T-cell (primary cell): ENCODE measurements around the gene SLC39A11. TPM values are rescaled to one million over a fixed set of nuclear protein-coding genes. Genes with fewer than 3 reads are reported as not detected.

Source experiments
- ATAC-seq, 4 experiments: fragments of 200-7000 bp in 3 of 4; fragments of 150-1000 bp in 1 of 4; cut with Tn5 transposase; replicated peaks in 1 of 4; 1 replicate in 3 of 4; 2 replicates in 1 of 4; pipeline ENCODE4 v1.10.0; 2021; ENCODE audit warnings: moderate library complexity in 3 of 4, mild to moderate bottlenecking in 2 of 4, moderate number of reproducible peaks in 1 of 4
- CTCF ChIA-PET, 2 donors: fragments of 300-600 bp; sonication (Branson Sonifier 250); formaldehyde crosslinking; loops; one replicate each; lab custom pipeline; 2022; ENCODE audit warnings: antibody characterized with exemption in 2 of 2; lab: Charles Lee
- POLR2A ChIA-PET, 2 donors: fragments of 300-600 bp; sonication (Branson Sonifier 250); formaldehyde crosslinking; loops; one replicate each; lab custom pipeline; 2022; ENCODE audit warnings: antibody characterized with exemption in 2 of 2; lab: Charles Lee
- DNase-seq, 35 experiments: peaks; one replicate each; pipeline versions ENCODE4 v3.0.0 to v3.0.0-alpha.2; 2013 to 2023
- H3K27ac ChIP-seq: one replicate; pipeline ENCODE4 v1.5.1; 2013; ENCODE audit warnings: low read length
- H3K27me3 ChIP-seq, 2 experiments: replicated peaks in 1 of 2; 1 replicate in 1 of 2; 2 replicates in 1 of 2; pipeline versions ENCODE4 v1.6.1 to v1.7.0; 2013; ENCODE audit warnings: low read length in 1 of 2, mixed read lengths in 1 of 2; ENCODE audit not compliant: control insufficient read depth in 2 of 2, insufficient read depth in 2 of 2; ENCODE audit errors: extremely low read depth in 1 of 2
- H3K36me3 ChIP-seq, 2 donors: 1 replicate in 1 of 2; 2 replicates in 1 of 2; pipeline versions ENCODE4 v1.6.1 to v1.7.0; 2013; ENCODE audit warnings: low read length in 1 of 2; ENCODE audit not compliant: control insufficient read depth in 2 of 2, insufficient read depth in 1 of 2; ENCODE audit errors: extremely low read depth in 1 of 2
- H3K4me1 ChIP-seq, 2 experiments: 1 replicate in 1 of 2; 2 replicates in 1 of 2; pipeline versions ENCODE4 v1.6.1 to v1.7.0; 2013; ENCODE audit warnings: low read length in 2 of 2, mixed read lengths in 1 of 2; ENCODE audit not compliant: insufficient read depth in 2 of 2, control insufficient read depth in 1 of 2; ENCODE audit errors: extremely low read depth in 1 of 2
- H3K4me3 ChIP-seq, 2 donors: 1 replicate in 1 of 2; 2 replicates in 1 of 2; pipeline versions ENCODE4 v1.5.1 to v1.7.0; 2013; ENCODE audit warnings: mild to moderate bottlenecking in 2 of 2, low read length in 1 of 2, moderate library complexity in 1 of 2; ENCODE audit not compliant: control insufficient read depth in 1 of 2; ENCODE audit errors: extremely low read depth in 1 of 2
- H3K9me3 ChIP-seq: 2 replicates; pipeline ENCODE4 v1.7.0; 2013
- H3K27ac Mint-ChIP-seq, 2 donors: one replicate each; pipeline ENCODE4 v1.8.0; 2020 to 2021; ENCODE audit warnings: mild to moderate bottlenecking in 2 of 2, mixed read lengths in 2 of 2
- H3K27me3 Mint-ChIP-seq, 2 donors: one replicate each; pipeline ENCODE4 v1.8.0; 2021 to 2022; ENCODE audit warnings: mixed read lengths in 2 of 2
- H3K36me3 Mint-ChIP-seq: one replicate; pipeline ENCODE4 v1.8.0; 2021; ENCODE audit warnings: mixed read lengths
- H3K4me1 Mint-ChIP-seq, 3 donors: one replicate each; pipeline ENCODE4 v1.8.0; 2020 to 2022; ENCODE audit warnings: mixed read lengths in 3 of 3, mild to moderate bottlenecking in 1 of 3
- H3K4me3 Mint-ChIP-seq, 3 donors: one replicate each; pipeline ENCODE4 v1.8.0; 2020 to 2022; ENCODE audit warnings: mild to moderate bottlenecking in 3 of 3, mixed read lengths in 3 of 3, moderate library complexity in 3 of 3
- H3K9me3 Mint-ChIP-seq, 3 donors: one replicate each; pipeline ENCODE4 v1.8.0; 2020 to 2022; ENCODE audit warnings: mixed read lengths in 3 of 3
- WGBS: methylation state at CpG from one replicate; pipeline ENCODE4 v1.1.5; 2013; ENCODE audit warnings: missing lambda C conversion rate; ENCODE audit not compliant: insufficient coverage; 5-methylcytosine and 5-hydroxymethylcytosine counted together
- total RNA-seq, 35 experiments: library from RNA in 6 of 35; stranded (reverse) in 6 of 35; fragments of 120-200 nt in 1 of 35; gene quantifications; one replicate each; pipeline versions ENCODE4 v1.2.1 to v1.2.4 and lab custom pipeline; 2013 to 2026

Gene SLC39A11
- total RNA-seq, 5 donors from 2014 or later (not counting 1 experiment from before 2014, with no cell fraction given), result 18.6 to 27.1 (median 23.4) TPM

DNA sequence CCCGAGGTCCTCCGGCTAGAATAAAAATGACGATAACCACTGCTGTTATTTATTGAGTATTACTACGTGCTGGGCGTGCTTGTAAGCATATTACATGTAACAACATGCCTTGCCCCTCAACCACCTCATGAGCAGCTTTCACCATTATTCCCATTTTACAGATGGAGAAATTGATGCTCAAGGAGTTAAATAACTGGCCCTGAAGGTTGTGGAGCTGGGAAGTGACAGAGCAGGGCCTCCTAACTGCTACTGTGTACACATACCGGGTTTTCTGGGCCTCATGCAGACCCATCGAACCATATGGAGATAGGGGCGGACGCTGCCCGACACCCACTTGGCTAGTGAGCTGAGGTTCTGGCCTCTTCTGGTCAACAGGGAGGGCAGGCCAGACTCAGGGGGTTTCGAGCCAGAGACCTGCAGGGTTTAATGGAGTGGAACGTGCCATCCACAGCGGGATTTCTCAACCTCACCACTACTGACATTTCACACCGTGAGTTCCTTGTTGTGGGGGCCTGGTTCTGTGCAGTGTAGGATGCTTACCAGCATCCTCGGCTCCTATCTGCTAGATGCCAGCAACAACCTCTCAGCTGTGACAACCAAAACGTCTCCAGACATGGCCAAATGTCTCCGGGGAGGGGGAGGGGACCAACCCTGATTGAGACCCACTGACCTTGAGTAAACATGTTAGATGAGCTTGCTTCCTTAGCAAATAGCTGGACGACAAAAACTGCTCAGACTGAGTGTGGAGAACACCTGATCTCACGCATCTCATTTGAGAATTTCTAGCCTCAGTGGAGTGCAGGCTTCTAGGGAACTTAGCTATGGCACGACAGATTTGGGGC, 432.0 kb downstream of the SLC39A11 start:
- H3K9me3 ChIP-seq, result no peaks in the 10 kb centered on the region
- no peaks in the 10 kb centered on the region for H3K36me3 ChIP-seq
- Mint-ChIP-seq H3K27ac (no peak overlapping the region), H3K9me3 (no peaks in the 10 kb centered on the region), H3K27me3 (no peaks in the 10 kb centered on the region), H3K4me1 (no peaks in the 10 kb centered on the region), H3K36me3 (no peaks in the 10 kb centered on the region), H3K4me3 (no peak overlapping the region)
- H3K27me3 ChIP-seq, result no peaks in the 10 kb centered on the region
- WGBS, result 87% methylated on average over 9 of the region's 20 CpGs
- DNase-seq, result no peak
- H3K4me1 ChIP-seq, result no peaks in the 10 kb centered on the region
- ChIA-PET POLR2A (no interaction called here), CTCF (interaction anchor here in 1 of 2 donors (0.5 kb wide), 1 partner anchor 724 kb away, joined by 3 read pairs; no protein-coding TSS in a partner anchor)
- no peak overlapping the region for H3K4me3 ChIP-seq
- ATAC-seq, result no peak
- H3K27ac ChIP-seq, result no peak overlapping the region

DNA sequence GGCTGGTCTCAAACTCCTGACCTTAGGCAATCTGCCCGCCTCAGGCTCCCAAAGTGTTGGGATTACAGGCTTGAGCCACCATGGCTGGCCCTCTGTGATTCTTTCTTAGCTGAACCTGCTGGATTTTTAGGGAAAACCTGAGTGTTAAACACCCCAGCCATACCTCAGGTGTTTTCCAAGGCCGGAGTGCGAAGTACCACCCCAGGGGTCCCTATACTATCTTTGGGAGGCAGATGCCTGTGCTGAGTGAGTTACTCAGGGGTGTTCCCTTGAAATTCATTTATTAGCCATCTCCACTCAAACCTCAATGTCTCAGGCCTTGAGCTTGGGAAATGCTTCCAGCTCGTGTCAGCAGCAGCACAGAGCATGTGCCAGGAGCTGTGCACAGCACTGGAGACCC, 432.7 kb downstream of the SLC39A11 start:
- H3K27ac ChIP-seq, result no peak overlapping the region
- DNase-seq (no peak), ATAC-seq (no peak)
- H3K27me3 ChIP-seq, result no peaks in the 10 kb centered on the region
- H3K9me3 ChIP-seq, result no peaks in the 10 kb centered on the region
- H3K4me1 ChIP-seq, result no peaks in the 10 kb centered on the region
- no peak overlapping the region for H3K4me3 ChIP-seq
- Mint-ChIP-seq H3K9me3 (no peaks in the 10 kb centered on the region), H3K36me3 (no peaks in the 10 kb centered on the region), H3K4me1 (no peaks in the 10 kb centered on the region), H3K27me3 (no peaks in the 10 kb centered on the region), H3K27ac (no peak overlapping the region), H3K4me3 (no peak overlapping the region)
- ChIA-PET POLR2A (no interaction called here), CTCF (no interaction called here)
- WGBS, result 90% methylated on average over 2 of the region's 4 CpGs
- H3K36me3 ChIP-seq, result no peaks in the 10 kb centered on the region

DNA sequence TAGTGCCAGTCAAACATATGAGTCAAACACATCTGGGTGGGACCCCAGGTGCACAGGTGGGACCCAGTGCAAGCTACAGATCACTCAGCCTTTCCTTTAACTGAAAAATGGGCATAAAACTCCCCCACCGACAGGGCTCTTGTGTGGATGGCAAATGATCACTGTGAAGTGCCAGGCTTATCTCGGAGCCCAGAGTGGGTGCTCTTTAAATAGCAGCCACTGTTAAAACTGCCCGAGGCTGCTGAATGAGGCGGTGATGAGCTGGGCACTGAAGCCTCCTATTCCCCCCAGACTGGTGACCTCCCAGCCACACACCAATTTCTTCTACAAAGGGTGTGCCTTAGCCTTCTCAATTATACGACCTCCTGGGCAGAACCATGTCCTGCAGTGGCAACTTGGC, 433.8 kb downstream of the SLC39A11 start:
- Mint-ChIP-seq H3K27me3 (no peaks in the 10 kb centered on the region), H3K4me3 (no peak overlapping the region), H3K27ac (no peak overlapping the region), H3K9me3 (no peaks in the 10 kb centered on the region), H3K36me3 (no peaks in the 10 kb centered on the region), H3K4me1 (no peaks in the 10 kb centered on the region)
- H3K4me1 ChIP-seq, result no peaks in the 10 kb centered on the region
- ChIA-PET POLR2A (no interaction called here), CTCF (no interaction called here)
- no peaks in the 10 kb centered on the region for H3K27me3 ChIP-seq
- H3K9me3 ChIP-seq, result no peaks in the 10 kb centered on the region
- no peak for ATAC-seq
- no peak overlapping the region for H3K4me3 ChIP-seq
- DNase-seq, result no peak
- WGBS, result 81% methylated on average over 4 of the region's 5 CpGs
- no peaks in the 10 kb centered on the region for H3K36me3 ChIP-seq
- no peak overlapping the region for H3K27ac ChIP-seq

DNA sequence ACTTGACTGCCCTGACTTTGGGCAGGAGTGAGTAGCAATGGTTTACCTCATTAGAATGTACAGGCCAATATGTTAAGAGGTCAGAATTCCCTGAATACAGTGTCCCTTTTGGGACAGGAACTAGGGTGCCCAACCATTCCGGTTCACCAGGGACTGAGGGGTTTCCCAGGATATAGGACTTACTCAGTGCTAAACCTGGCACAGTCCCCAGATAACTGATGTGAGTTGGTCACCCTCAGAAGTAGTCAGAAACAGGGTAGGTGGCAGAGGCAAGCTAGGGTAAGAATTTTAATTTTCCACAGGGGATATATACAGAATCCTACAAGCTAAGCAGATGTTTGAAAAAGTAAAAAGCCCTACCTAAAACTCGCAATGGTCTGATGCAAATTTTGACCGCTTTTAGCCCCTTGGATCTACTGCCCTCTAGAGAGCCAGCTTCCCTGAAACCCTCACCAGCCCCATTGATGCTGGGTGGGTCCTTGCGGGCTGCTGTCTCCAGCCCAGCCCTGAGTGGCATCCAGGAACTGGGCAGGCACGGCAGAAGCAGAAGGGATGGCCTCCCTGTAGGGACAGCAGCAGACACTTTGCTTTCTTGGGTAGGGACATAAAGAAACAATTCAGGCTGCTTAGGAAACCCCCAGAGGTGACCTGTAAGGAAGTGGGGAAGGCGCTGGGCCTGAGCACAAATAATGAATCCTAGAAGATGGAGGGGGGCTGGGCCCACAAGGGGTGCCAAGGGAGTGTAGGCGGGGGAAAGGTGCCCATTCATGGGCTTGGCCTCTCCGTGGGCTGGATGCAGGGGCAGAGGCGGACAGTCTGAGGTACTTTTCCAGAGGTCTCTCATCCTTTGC, 434.8 kb downstream of the SLC39A11 start:
- H3K36me3 Mint-ChIP-seq, result no peaks in the 10 kb centered on the region
- Histone ChIP-seq H3K4me1 (no peaks in the 10 kb centered on the region), H3K27ac (no peak overlapping the region), H3K4me3 (no peak overlapping the region), H3K9me3 (no peaks in the 10 kb centered on the region), H3K36me3 (no peaks in the 10 kb centered on the region), H3K27me3 (no peaks in the 10 kb centered on the region)
- no peaks in the 10 kb centered on the region for H3K4me1 Mint-ChIP-seq
- WGBS, result 91% methylated on average over 7 of the region's 9 CpGs
- POLR2A ChIA-PET, result no interaction called here
- CTCF ChIA-PET, result no interaction called here
- ATAC-seq (no peak), DNase-seq (no peak)
- H3K27ac Mint-ChIP-seq, result no peak overlapping the region
- H3K27me3 Mint-ChIP-seq, result no peaks in the 10 kb centered on the region
- H3K9me3 Mint-ChIP-seq, result no peaks in the 10 kb centered on the region
- H3K4me3 Mint-ChIP-seq, result no peak overlapping the region

DNA sequence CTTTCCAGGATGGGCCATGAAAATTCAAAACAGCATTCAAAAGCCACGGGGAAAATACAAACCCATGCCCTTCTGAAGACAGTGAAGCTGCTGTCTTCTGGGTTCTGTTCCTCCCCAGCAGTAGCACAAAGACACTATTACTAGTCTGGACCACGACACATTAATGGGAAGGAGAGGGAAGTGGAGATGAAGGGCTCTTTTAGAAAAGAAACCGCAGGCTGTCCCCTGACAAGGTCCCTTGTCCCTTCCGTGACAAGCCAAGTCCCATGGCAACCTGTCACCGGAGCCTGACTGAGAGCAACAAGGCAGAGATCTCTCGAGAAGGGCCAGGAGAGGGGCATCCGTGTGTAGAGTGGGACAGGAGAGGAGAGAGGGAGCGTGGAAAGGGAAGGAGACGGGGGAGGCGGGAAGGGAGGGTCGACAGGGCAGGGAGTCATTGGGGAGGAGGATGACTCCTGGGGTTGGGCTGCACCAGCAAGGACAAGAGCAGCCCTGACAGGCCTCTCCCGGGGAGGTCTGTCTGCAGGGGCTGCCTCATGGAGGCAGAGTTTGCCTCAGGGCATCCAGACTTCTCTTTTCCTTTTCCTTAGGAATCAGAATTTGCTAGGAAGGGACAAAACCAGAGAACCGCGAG, 436.2 kb downstream of the SLC39A11 start:
- Mint-ChIP-seq H3K4me1 (no peaks in the 10 kb centered on the region), H3K27me3 (no peaks in the 10 kb centered on the region), H3K9me3 (no peaks in the 10 kb centered on the region), H3K36me3 (no peaks in the 10 kb centered on the region), H3K27ac (no peak overlapping the region), H3K4me3 (no peak overlapping the region)
- ChIA-PET POLR2A (no interaction called here), CTCF (interaction anchor here in 1 of 2 donors (0.5 kb wide), 1 partner anchor 113 kb away, joined by 3 read pairs; no protein-coding TSS in a partner anchor)
- no peaks in the 10 kb centered on the region for H3K9me3 ChIP-seq
- WGBS, result 90% methylated on average over 9 of the region's 14 CpGs
- H3K4me3 ChIP-seq, result no peak overlapping the region
- no peak for DNase-seq
- no peak for ATAC-seq
- no peaks in the 10 kb centered on the region for H3K4me1 ChIP-seq
- H3K36me3 ChIP-seq, result no peaks in the 10 kb centered on the region
- no peak overlapping the region for H3K27ac ChIP-seq
- H3K27me3 ChIP-seq, result no peaks in the 10 kb centered on the region

DNA sequence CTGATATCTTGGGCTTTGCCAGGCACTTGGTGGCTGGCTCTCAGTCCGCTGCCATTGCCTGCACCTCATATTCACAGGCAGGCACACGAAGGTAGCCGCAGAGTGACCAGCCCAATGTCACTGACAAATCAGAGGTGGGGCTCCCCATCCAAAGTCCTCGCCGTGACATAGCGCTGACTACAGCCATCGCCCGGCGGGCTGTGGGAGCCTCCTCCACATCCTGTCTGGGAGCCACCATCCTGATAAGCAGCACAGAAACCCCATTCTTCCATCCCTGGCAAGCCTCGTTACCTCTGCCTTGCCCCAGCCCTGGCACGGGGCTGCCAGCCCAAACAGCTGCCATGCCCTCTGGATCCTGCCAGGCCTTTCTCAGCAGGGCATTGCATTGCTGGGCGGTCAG, 437.8 kb downstream of the SLC39A11 start:
- H3K4me3 Mint-ChIP-seq, result no peak overlapping the region
- ChIA-PET POLR2A (no interaction called here), CTCF (no interaction called here)
- Histone ChIP-seq H3K27ac (no peak overlapping the region), H3K9me3 (no peaks in the 10 kb centered on the region), H3K36me3 (no peaks in the 10 kb centered on the region), H3K4me1 (no peaks in the 10 kb centered on the region), H3K27me3 (no peaks in the 10 kb centered on the region), H3K4me3 (no peak overlapping the region)
- H3K4me1 Mint-ChIP-seq, result no peaks in the 10 kb centered on the region
- H3K9me3 Mint-ChIP-seq, result no peaks in the 10 kb centered on the region
- H3K27me3 Mint-ChIP-seq, result no peaks in the 10 kb centered on the region
- DNase-seq (no peak), ATAC-seq (no peak)
- no peak overlapping the region for H3K27ac Mint-ChIP-seq
- WGBS, result 91% methylated on average over 12 of the region's 12 CpGs
- H3K36me3 Mint-ChIP-seq, result no peaks in the 10 kb centered on the region
